ENCODE results near the gene ST6GALNAC1. TPM values are rescaled to one million over a fixed set of nuclear protein-coding genes. Genes with fewer than 3 reads are reported as not detected.
A peak's percentile ranks its signal among the peaks of the same experiment; 100 is the strongest.
"Not testable (repeated sequence)": the region's sequence is repeated elsewhere in the genome, so short reads cannot be mapped to it uniquely, and the experiment has no call there.

The ST6GALNAC1 gene
- polyA plus RNA-seq, 4 donors = 18.6 to 179 (median 78.2) TPM

DNA sequence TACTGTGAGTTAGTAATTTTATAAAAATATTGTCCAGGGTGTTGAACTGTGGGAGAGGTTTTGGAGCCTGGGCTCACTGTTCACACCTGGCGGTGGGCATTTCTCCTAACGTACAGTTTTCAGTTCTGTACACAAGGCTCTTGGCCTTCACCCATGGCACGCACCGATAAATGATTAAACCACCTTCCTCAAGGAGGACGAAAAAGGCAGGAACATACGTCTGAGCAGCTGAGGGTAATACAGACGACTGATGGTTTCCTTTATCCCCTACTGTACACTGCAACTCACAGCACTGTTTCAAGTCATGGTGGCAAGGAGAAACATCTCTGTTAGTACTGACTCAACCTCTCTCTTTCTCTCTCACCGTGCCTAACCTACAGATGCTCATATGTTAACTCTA lies 1.4 kb upstream of the ST6GALNAC1 start:
- peaks cover 0 to 15% (median 3%) of the 10 kb centered on the region in 3 donors for H3K4me1 ChIP-seq (ENCODE audit: control insufficient read depth in 3 of 3, insufficient read depth in 2 of 3, low read depth in 1 of 3, low read length in 2 of 3)
- H3K9me3 ChIP-seq (ENCODE audit: control insufficient read depth in 2 of 2, insufficient read depth in 1 of 2, low read depth in 1 of 2, low read length in 1 of 2) = peaks cover 0 to 4% of the 10 kb centered on the region in 2 donors
- no peak for FAIRE-seq
- no peaks in the 10 kb centered on the region for H3K27me3 ChIP-seq (ENCODE audit: control insufficient read depth in 3 of 3, insufficient read depth in 3 of 3, low read length in 3 of 3)
- peak overlapping the region; percentile 30 to 69 (median 30) for H3K27ac ChIP-seq (ENCODE audit: low read depth in 1 of 3, low read length in 2 of 3)
- DNase-seq = peak; percentile 67 to 77
- H3K4me3 ChIP-seq (ENCODE audit: low read depth in 1 of 3, low read length in 3 of 3) = no peak overlapping the region
- 16 to 57% (median 44%) methylated on average over 8 of the region's 8 CpGs for WGBS, 3 donors
- peaks cover 0 to 3% (median 0%) of the 10 kb centered on the region in 3 donors for H3K36me3 ChIP-seq (ENCODE audit: control insufficient read depth in 3 of 3, insufficient read depth in 2 of 3, low read depth in 1 of 3, low read length in 3 of 3)

DNA sequence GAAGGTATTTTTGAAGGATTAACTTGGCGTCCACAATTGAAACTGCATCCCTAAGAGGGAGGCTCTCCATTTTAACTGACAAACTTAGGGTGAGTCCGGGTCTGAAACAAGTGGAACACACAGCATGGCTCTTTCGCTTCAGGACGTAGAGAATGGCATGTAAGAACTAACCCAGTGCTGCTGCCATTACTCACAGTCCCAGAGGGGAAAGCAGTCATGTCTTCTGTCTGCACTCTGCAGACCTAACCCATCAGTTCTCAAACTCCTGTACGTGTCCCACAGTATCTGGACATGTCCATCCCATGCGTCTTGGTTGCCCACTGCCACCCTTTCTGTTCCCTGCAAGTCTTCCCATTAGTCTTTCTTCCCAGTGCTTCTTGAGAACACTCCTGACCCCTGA lies 563 bp downstream of the ST6GALNAC1 start:
- peak overlapping the region; percentile 32 to 52 (median 42) for H3K4me3 ChIP-seq (ENCODE audit: low read depth in 1 of 3, low read length in 3 of 3)
- H3K27ac ChIP-seq (ENCODE audit: low read depth in 1 of 3, low read length in 2 of 3) = peak overlapping the region; percentile 83 to 90 (median 88)
- H3K36me3 ChIP-seq (ENCODE audit: control insufficient read depth in 3 of 3, insufficient read depth in 2 of 3, low read depth in 1 of 3, low read length in 3 of 3) = peaks cover 0 to 18% (median 0%) of the 10 kb centered on the region in 3 donors
- peaks cover 0 to 17% (median 3%) of the 10 kb centered on the region in 3 donors for H3K4me1 ChIP-seq (ENCODE audit: control insufficient read depth in 3 of 3, insufficient read depth in 2 of 3, low read depth in 1 of 3, low read length in 2 of 3)
- DNase-seq = peak; percentile 49 to 60
- 22 to 59% (median 43%) methylated on average over 6 of the region's 6 CpGs for WGBS, 3 donors
- peaks cover 0 to 4% of the 10 kb centered on the region in 2 donors for H3K9me3 ChIP-seq (ENCODE audit: control insufficient read depth in 2 of 2, insufficient read depth in 1 of 2, low read depth in 1 of 2, low read length in 1 of 2)
- no peaks in the 10 kb centered on the region for H3K27me3 ChIP-seq (ENCODE audit: control insufficient read depth in 3 of 3, insufficient read depth in 3 of 3, low read length in 3 of 3)
- no peak for FAIRE-seq

DNA sequence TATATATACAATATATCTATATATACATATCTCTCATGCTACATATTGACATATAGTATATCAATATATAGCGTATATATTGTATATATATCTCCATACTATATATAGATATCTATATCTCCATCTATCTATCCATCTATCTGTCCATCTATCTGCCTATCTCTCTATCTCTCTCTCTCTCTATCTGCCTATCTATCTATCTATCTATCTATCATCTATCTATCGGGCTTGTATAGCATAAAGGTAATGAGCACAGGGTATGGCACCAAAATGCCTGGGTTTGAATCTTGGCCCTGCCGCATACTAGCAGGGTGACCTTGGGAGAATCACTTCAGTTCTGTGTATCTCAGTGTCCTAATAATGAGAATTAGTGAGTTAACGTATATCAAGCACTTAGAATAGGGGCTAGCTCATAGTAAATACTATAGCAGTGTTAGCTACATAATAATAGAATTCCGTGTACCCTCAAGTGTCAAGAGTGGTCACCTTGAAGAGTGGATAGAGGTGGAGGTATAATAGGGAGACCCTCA lies 1.5 kb downstream of the ST6GALNAC1 start:
- H3K27me3 ChIP-seq (ENCODE audit: control insufficient read depth in 3 of 3, insufficient read depth in 3 of 3, low read length in 3 of 3) = no peaks in the 10 kb centered on the region
- H3K9me3 ChIP-seq (ENCODE audit: control insufficient read depth in 2 of 2, insufficient read depth in 1 of 2, low read depth in 1 of 2, low read length in 1 of 2) = peaks cover 0 to 3% of the 10 kb centered on the region in 2 donors
- peak overlapping the region in 2 of 3 donors; percentile 42 to 52 for H3K4me3 ChIP-seq (ENCODE audit: low read depth in 1 of 3, low read length in 3 of 3)

DNA sequence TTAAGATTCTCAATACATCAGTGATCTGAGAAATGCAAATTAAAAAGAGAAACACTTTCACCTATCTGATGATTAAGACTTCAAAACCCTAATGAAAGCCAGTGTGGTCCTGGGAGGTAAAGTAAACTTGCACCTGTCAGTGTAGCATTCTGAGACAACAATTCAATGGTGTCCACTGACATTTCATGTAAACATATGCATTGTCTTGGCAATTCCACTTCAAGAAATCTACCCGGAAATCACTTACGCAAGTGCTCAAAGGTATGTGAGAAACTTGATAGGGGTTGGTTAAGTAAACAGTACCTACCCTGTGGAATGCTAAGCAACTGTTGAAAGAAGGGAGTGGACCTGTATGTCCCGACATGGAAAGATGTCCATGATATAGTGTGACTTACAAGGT lies 2.1 kb downstream of the ST6GALNAC1 start:
- WGBS, 3 donors = 7 to 35% (median 26%) methylated on average over 3 of the region's 3 CpGs
- Histone ChIP-seq H3K36me3 (ENCODE audit: control insufficient read depth in 3 of 3, insufficient read depth in 2 of 3, low read depth in 1 of 3, low read length in 3 of 3) (peaks cover 0 to 24% (median 0%) of the 10 kb centered on the region in 3 donors), H3K27ac (ENCODE audit: low read depth in 1 of 3, low read length in 2 of 3) (peak overlapping the region in 2 of 3 donors; percentile 27 to 83), H3K9me3 (ENCODE audit: control insufficient read depth in 2 of 2, insufficient read depth in 1 of 2, low read depth in 1 of 2, low read length in 1 of 2) (no peaks in the 10 kb centered on the region), H3K27me3 (ENCODE audit: control insufficient read depth in 3 of 3, insufficient read depth in 3 of 3, low read length in 3 of 3) (no peaks in the 10 kb centered on the region), H3K4me1 (ENCODE audit: control insufficient read depth in 3 of 3, insufficient read depth in 2 of 3, low read depth in 1 of 3, low read length in 2 of 3) (peaks cover 0 to 19% (median 3%) of the 10 kb centered on the region in 3 donors), H3K4me3 (ENCODE audit: low read depth in 1 of 3, low read length in 3 of 3) (peak overlapping the region in 1 of 3 donors; percentile 41)
- FAIRE-seq (no peak), DNase-seq (peak; percentile 84 to 91)

More for the DNA sequence above, 1.5 kb downstream of the ST6GALNAC1 start:
- Histone ChIP-seq H3K27ac (ENCODE audit: low read depth in 1 of 3, low read length in 2 of 3) (peak overlapping the region; percentile 40 to 88 (median 41)), H3K4me1 (ENCODE audit: control insufficient read depth in 3 of 3, insufficient read depth in 2 of 3, low read depth in 1 of 3, low read length in 2 of 3) (peaks cover 0 to 19% (median 3%) of the 10 kb centered on the region in 3 donors), H3K36me3 (ENCODE audit: control insufficient read depth in 3 of 3, insufficient read depth in 2 of 3, low read depth in 1 of 3, low read length in 3 of 3) (peaks cover 0 to 22% (median 0%) of the 10 kb centered on the region in 3 donors)
- DNase-seq (no peak), FAIRE-seq (no peak)
- WGBS, 3 donors = 19 to 74% (median 55%) methylated on average over 5 of the region's 5 CpGs

DNA sequence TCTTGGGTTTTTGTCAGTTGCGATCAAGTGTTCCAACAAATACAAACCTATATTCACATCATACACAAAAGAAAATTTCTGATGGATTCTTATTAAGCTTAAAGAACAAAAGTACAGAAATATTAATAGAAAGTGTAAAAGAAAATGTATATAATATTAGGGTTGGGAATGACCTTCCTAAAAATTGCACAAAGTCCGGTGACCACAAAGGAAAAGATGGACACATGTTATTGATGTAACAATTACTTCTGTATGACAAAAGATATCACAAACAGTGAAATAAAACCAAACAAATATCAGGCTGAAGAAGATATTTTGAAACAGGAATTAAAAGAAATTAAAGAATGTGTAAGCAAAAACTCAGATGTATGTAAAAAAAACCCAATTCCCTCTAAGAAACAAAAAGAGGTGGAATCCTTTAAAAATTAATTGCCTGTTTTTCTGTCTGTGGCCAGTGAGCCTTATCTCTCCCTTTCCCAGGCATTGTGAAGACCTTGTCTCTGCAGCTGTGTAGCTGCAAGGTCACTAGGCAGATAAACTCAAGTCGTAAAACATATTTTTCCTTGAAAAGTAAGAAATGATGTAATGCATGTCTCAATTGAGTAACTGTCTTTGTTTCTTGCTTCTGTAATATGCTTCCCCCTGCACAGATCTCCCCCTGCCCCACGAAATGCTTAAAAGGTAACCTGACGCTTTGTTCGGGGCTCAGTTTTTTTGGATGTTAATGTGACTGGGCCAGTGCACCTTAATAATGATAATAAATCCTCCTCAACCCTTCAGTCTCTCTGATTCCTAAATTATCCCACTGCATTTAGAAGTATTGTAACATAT lies 2.8 kb downstream of the ST6GALNAC1 start:
- Histone ChIP-seq H3K4me3 (ENCODE audit: low read depth in 1 of 3, low read length in 3 of 3) (peak overlapping the region in 2 of 3 donors; percentile 25 to 41), H3K4me1 (ENCODE audit: control insufficient read depth in 3 of 3, insufficient read depth in 2 of 3, low read depth in 1 of 3, low read length in 2 of 3) (peaks cover 0 to 21% (median 3%) of the 10 kb centered on the region in 3 donors), H3K27ac (ENCODE audit: low read depth in 1 of 3, low read length in 2 of 3) (peak overlapping the region in 1 of 3 donors; percentile 83), H3K9me3 (ENCODE audit: control insufficient read depth in 2 of 2, insufficient read depth in 1 of 2, low read depth in 1 of 2, low read length in 1 of 2) (no peaks in the 10 kb centered on the region), H3K36me3 (ENCODE audit: control insufficient read depth in 3 of 3, insufficient read depth in 2 of 3, low read depth in 1 of 3, low read length in 3 of 3) (peaks cover 0 to 29% (median 0%) of the 10 kb centered on the region in 3 donors), H3K27me3 (ENCODE audit: control insufficient read depth in 3 of 3, insufficient read depth in 3 of 3, low read length in 3 of 3) (no peaks in the 10 kb centered on the region)
- WGBS, 3 donors = 15 to 50% (median 33%) methylated on average over 6 of the region's 6 CpGs
- DNase-seq (peak in 1 of 2 donors; percentile 63), FAIRE-seq (no peak)

DNA sequence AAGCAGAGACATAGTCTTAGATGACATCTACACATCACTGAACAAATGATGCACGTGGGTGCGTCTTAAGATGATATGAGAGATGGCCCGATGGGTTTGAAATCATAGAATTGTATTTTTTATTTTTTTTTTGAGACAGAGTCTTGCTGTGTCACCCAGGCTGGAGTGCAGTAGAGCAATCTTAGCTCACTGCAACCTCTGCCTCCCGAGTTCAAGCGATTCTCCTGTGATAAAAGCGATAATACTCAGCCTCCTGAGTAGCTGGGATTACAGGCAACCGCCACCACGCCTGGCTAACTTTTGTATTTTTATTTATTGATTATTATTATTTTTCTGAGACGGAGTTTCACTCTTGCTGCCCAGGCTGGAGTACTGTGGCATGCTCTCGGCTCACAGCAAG lies 5.3 kb downstream of the ST6GALNAC1 start:
- H3K36me3 ChIP-seq (ENCODE audit: control insufficient read depth in 3 of 3, insufficient read depth in 2 of 3, low read depth in 1 of 3, low read length in 3 of 3) = peaks cover 0 to 43% (median 0%) of the 10 kb centered on the region in 3 donors
- no peak overlapping the region for H3K4me3 ChIP-seq (ENCODE audit: low read depth in 1 of 3, low read length in 3 of 3)
- no peak overlapping the region for H3K27ac ChIP-seq (ENCODE audit: low read depth in 1 of 3, low read length in 2 of 3)
- DNase-seq = no peak
- WGBS, 3 donors = 85 to 88% (median 87%) methylated on average over 10 of the region's 10 CpGs
- H3K9me3 ChIP-seq (ENCODE audit: control insufficient read depth in 2 of 2, insufficient read depth in 1 of 2, low read depth in 1 of 2, low read length in 1 of 2) = no peaks in the 10 kb centered on the region
- H3K27me3 ChIP-seq (ENCODE audit: control insufficient read depth in 3 of 3, insufficient read depth in 3 of 3, low read length in 3 of 3) = no peaks in the 10 kb centered on the region
- no peak for FAIRE-seq
- peaks cover 0 to 30% (median 0%) of the 10 kb centered on the region in 3 donors for H3K4me1 ChIP-seq (ENCODE audit: control insufficient read depth in 3 of 3, insufficient read depth in 2 of 3, low read depth in 1 of 3, low read length in 2 of 3)

DNA sequence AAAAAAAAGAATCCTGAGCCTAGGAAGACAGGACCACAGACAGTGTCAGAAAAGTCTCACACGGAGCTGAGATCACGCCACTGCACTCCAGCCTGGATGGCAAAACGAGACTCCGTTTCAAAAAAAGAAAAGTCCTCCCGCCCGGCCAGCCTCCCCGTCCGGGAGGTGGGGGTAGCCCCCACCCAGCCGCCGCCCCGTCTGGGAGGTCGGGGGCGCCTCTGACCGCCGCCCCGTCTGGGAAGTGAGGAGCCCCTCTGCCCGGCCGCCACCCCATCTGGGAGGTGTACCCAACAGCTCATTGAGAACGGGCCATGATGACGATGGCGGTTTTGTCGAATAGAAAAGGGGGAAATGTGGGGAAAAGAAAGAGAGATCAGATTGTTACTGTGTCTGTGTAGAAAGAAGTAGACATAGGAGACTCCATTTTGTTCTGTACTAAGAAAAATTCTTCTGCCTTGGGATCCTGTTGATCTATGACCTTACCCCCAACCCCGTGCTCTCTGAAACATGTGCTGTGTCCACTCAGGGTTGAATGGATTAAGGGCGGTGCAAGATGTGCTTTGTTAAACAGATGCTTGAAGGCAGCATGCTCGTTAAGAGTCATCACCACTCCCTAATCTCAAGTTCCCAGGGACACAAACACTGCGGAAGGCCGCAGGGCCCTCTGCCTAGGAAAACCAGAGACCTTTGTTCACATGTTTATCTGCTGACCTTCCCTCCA lies 6.9 kb downstream of the ST6GALNAC1 start:
- not testable (repeated sequence) for DNase-seq; FAIRE-seq; H3K4me3 ChIP-seq (ENCODE audit: low read depth in 1 of 3, low read length in 3 of 3); H3K9me3 ChIP-seq (ENCODE audit: control insufficient read depth in 2 of 2, insufficient read depth in 1 of 2, low read depth in 1 of 2, low read length in 1 of 2); H3K27me3 ChIP-seq (ENCODE audit: control insufficient read depth in 3 of 3, insufficient read depth in 3 of 3, low read length in 3 of 3)
- Histone ChIP-seq H3K27ac (ENCODE audit: low read depth in 1 of 3, low read length in 2 of 3) (peak overlapping the region in 1 of 3 donors; percentile 26), H3K36me3 (ENCODE audit: control insufficient read depth in 3 of 3, insufficient read depth in 2 of 3, low read depth in 1 of 3, low read length in 3 of 3) (peaks cover 0 to 55% (median 0%) of the 10 kb centered on the region in 3 donors), H3K4me1 (ENCODE audit: control insufficient read depth in 3 of 3, insufficient read depth in 2 of 3, low read depth in 1 of 3, low read length in 2 of 3) (peaks cover 0 to 45% (median 3%) of the 10 kb centered on the region in 3 donors)
- 83 to 84% (median 84%) methylated on average over 19 to 22 of the region's 27 CpGs for WGBS, 3 donors

Measured in small intestine (tissue), 7 donors.